ENCODE results near the gene ZNF227.
A peak's percentile ranks its signal among the peaks of the same experiment; 100 is the strongest.
"Not testable (repeated sequence)": the region's sequence is repeated elsewhere in the genome, so short reads cannot be mapped to it uniquely, and the experiment has no call there.

ZNF227 gene

GRCh38 chr19:44212250-44212865 is at the start of gene ZNF227:
Gene ZNF227 (plus strand): TSS chr19:44212532. CDS start chr19:44217793, 5,261 bp downstream.
- ATAC-seq, result peak; percentile 97
- Mint-ChIP-seq H3K4me1 (peaks cover 23% of the 10 kb centered on the region), H3K36me3 (ENCODE audit: low read depth) (peaks cover 44% of the 10 kb centered on the region), H3K27ac (peak within 1 kb of the TSS; percentile 85), H3K27me3 (no peaks in the 10 kb centered on the region), H3K9me3 (peaks cover 25% of the 10 kb centered on the region), H3K4me3 (peak within 1 kb of the TSS; percentile 89)
- DNase-seq, result peak; percentile 80

- Mint-ChIP-seq H3K4me3 (no peak overlapping the region), H3K27me3 (no peaks in the 10 kb centered on the region), H3K36me3 (ENCODE audit: low read depth) (peaks cover 35% of the 10 kb centered on the region), H3K4me1 (peaks cover 34% of the 10 kb centered on the region), H3K9me3 (peaks cover 55% of the 10 kb centered on the region), H3K27ac (no peak overlapping the region)
- no peak for DNase-seq
- ATAC-seq, result no peak
Measured at GRCh38 chr19:44163789-44164188, 48.5 kb upstream of the ZNF227 start.

GRCh38 chr19:44164327-44164672 is 48.0 kb upstream of the ZNF227 start:
- Mint-ChIP-seq H3K27me3 (no peaks in the 10 kb centered on the region), H3K4me1 (peaks cover 34% of the 10 kb centered on the region), H3K27ac (peak overlapping the region; percentile 91), H3K9me3 (peaks cover 54% of the 10 kb centered on the region), H3K36me3 (ENCODE audit: low read depth) (peaks cover 36% of the 10 kb centered on the region), H3K4me3 (peak overlapping the region; percentile 90)
- no peak for DNase-seq
- no peak for ATAC-seq

- Mint-ChIP-seq H3K4me3 (peak within 1 kb of the TSS; percentile 90), H3K36me3 (ENCODE audit: low read depth) (peaks cover 39% of the 10 kb centered on the region), H3K27me3 (no peaks in the 10 kb centered on the region), H3K9me3 (peaks cover 55% of the 10 kb centered on the region), H3K27ac (peak within 1 kb of the TSS; percentile 91), H3K4me1 (peaks cover 34% of the 10 kb centered on the region)
- DNase-seq (peak; percentile 76), ATAC-seq (peak; percentile 91)
Measured at GRCh38 chr19:44164673-44165512, 47.4 kb upstream of the ZNF227 start, which contains the start of gene ZNF226. Gene ZNF226 (plus strand): TSS chr19:44165100. CDS start chr19:44170081, 4,981 bp downstream.

- H3K4me3 Mint-ChIP-seq, ATAC-seq, H3K27ac Mint-ChIP-seq, H3K27me3 Mint-ChIP-seq, DNase-seq: not testable (repeated sequence)
- Mint-ChIP-seq H3K36me3 (ENCODE audit: low read depth) (peaks cover 90% of the 10 kb centered on the region), H3K4me1 (peaks cover 21% of the 10 kb centered on the region), H3K9me3 (peaks cover 68% of the 10 kb centered on the region)
Measured at GRCh38 chr19:44170660-44171059, 41.7 kb upstream of the ZNF227 start.

GRCh38 chr19:44176590-44176989 is 35.7 kb upstream of the ZNF227 start:
- Mint-ChIP-seq H3K4me1 (no peaks in the 10 kb centered on the region), H3K4me3 (no peak overlapping the region), H3K9me3 (peaks cover 77% of the 10 kb centered on the region), H3K27ac (no peak overlapping the region), H3K27me3 (no peaks in the 10 kb centered on the region), H3K36me3 (ENCODE audit: low read depth) (peaks cover 67% of the 10 kb centered on the region)
- ATAC-seq, result no peak
- DNase-seq, result no peak

GRCh38 chr19:44180968-44181367 is 31.4 kb upstream of the ZNF227 start:
- H3K27ac Mint-ChIP-seq, result no peak overlapping the region
- no peaks in the 10 kb centered on the region for H3K4me1 Mint-ChIP-seq
- no peaks in the 10 kb centered on the region for H3K27me3 Mint-ChIP-seq
- H3K4me3 Mint-ChIP-seq, result no peak overlapping the region
- peaks cover 75% of the 10 kb centered on the region for H3K9me3 Mint-ChIP-seq
- no peak for DNase-seq
- no peak for ATAC-seq
- peaks cover 33% of the 10 kb centered on the region for H3K36me3 Mint-ChIP-seq (ENCODE audit: low read depth)

- DNase-seq, result no peak
- Mint-ChIP-seq H3K4me1 (no peaks in the 10 kb centered on the region), H3K9me3 (peaks cover 75% of the 10 kb centered on the region), H3K4me3 (no peak overlapping the region), H3K27ac (no peak overlapping the region), H3K27me3 (no peaks in the 10 kb centered on the region), H3K36me3 (ENCODE audit: low read depth) (peaks cover 23% of the 10 kb centered on the region)
- no peak for ATAC-seq
Measured at GRCh38 chr19:44182145-44182544, 30.2 kb upstream of the ZNF227 start.

- peaks cover 2% of the 10 kb centered on the region for H3K27me3 Mint-ChIP-seq
- H3K9me3 Mint-ChIP-seq, result peaks cover 64% of the 10 kb centered on the region
- no peak overlapping the region for H3K27ac Mint-ChIP-seq
- no peak overlapping the region for H3K4me3 Mint-ChIP-seq
- no peak for ATAC-seq
- no peaks in the 10 kb centered on the region for H3K4me1 Mint-ChIP-seq
- no peak for DNase-seq
- peaks cover 22% of the 10 kb centered on the region for H3K36me3 Mint-ChIP-seq (ENCODE audit: low read depth)
Measured at GRCh38 chr19:44190020-44190419, 22.3 kb upstream of the ZNF227 start.

GRCh38 chr19:44192127-44192526 is 20.2 kb upstream of the ZNF227 start:
- Mint-ChIP-seq H3K4me3 (no peak overlapping the region), H3K27ac (no peak overlapping the region), H3K27me3 (peaks cover 2% of the 10 kb centered on the region), H3K36me3 (ENCODE audit: low read depth) (peaks cover 18% of the 10 kb centered on the region), H3K4me1 (no peaks in the 10 kb centered on the region), H3K9me3 (peaks cover 65% of the 10 kb centered on the region)
- ATAC-seq (no peak), DNase-seq (no peak)

- Mint-ChIP-seq H3K9me3 (peaks cover 41% of the 10 kb centered on the region), H3K36me3 (ENCODE audit: low read depth) (peaks cover 7% of the 10 kb centered on the region), H3K27me3 (peaks cover 4% of the 10 kb centered on the region), H3K4me3 (no peak overlapping the region), H3K4me1 (no peaks in the 10 kb centered on the region), H3K27ac (no peak overlapping the region)
- no peak for DNase-seq
- ATAC-seq, result no peak
Measured at GRCh38 chr19:44196772-44197171, 15.6 kb upstream of the ZNF227 start.

GRCh38 chr19:44202470-44202869 is 9.9 kb upstream of the ZNF227 start:
- Mint-ChIP-seq H3K36me3 (ENCODE audit: low read depth) (peaks cover 17% of the 10 kb centered on the region), H3K4me1 (peaks cover 4% of the 10 kb centered on the region), H3K27me3 (peaks cover 13% of the 10 kb centered on the region), H3K9me3 (peaks cover 29% of the 10 kb centered on the region), H3K4me3 (no peak overlapping the region), H3K27ac (no peak overlapping the region)
- DNase-seq (no peak), ATAC-seq (no peak)

GRCh38 chr19:44202974-44203373 is 9.4 kb upstream of the ZNF227 start:
- Mint-ChIP-seq H3K27me3 (peaks cover 13% of the 10 kb centered on the region), H3K4me1 (peaks cover 7% of the 10 kb centered on the region), H3K36me3 (ENCODE audit: low read depth) (peaks cover 19% of the 10 kb centered on the region), H3K27ac (no peak overlapping the region), H3K9me3 (peaks cover 29% of the 10 kb centered on the region), H3K4me3 (no peak overlapping the region)
- ATAC-seq (no peak), DNase-seq (no peak)

GRCh38 chr19:44203877-44204276 is 8.5 kb upstream of the ZNF227 start:
- Mint-ChIP-seq H3K9me3 (peaks cover 25% of the 10 kb centered on the region), H3K36me3 (ENCODE audit: low read depth) (peaks cover 21% of the 10 kb centered on the region), H3K27me3 (peaks cover 13% of the 10 kb centered on the region)
- not testable (repeated sequence) for ATAC-seq, H3K4me3 Mint-ChIP-seq, H3K4me1 Mint-ChIP-seq, DNase-seq, H3K27ac Mint-ChIP-seq

- ATAC-seq, result no peak
- Mint-ChIP-seq H3K4me1 (peaks cover 7% of the 10 kb centered on the region), H3K4me3 (no peak overlapping the region), H3K36me3 (ENCODE audit: low read depth) (peaks cover 21% of the 10 kb centered on the region), H3K27ac (no peak overlapping the region), H3K9me3 (peaks cover 26% of the 10 kb centered on the region), H3K27me3 (peaks cover 12% of the 10 kb centered on the region)
- no peak for DNase-seq
Measured at GRCh38 chr19:44204772-44205171, 7.6 kb upstream of the ZNF227 start.
